Measurements from ENCODE around the gene PBX4. TPM values are rescaled to one million over a fixed set of nuclear protein-coding genes. Genes with fewer than 3 reads are reported as not detected.
A peak's percentile ranks its signal among the peaks of the same experiment; 100 is the strongest.

PBX4 gene
- polyA plus RNA-seq, 1 donor: 2.3 TPM

- H3K36me3 ChIP-seq (ENCODE audit: control insufficient read depth, insufficient read depth, low read length): peaks cover 14% of the 10 kb centered on the region
- WGBS (ENCODE audit: insufficient coverage, low lambda C conversion rate): no CpG with 5 or more reads among the region's 14 CpGs
- no peak overlapping the region for H3K27ac ChIP-seq (ENCODE audit: low read length)
- DNase-seq: no peak
- H3K27me3 ChIP-seq (ENCODE audit: control insufficient read depth, insufficient read depth, low read length): no peaks in the 10 kb centered on the region
- no peaks in the 10 kb centered on the region for H3K9me3 ChIP-seq (ENCODE audit: control insufficient read depth, low read depth, low read length)
- H3K4me3 ChIP-seq (ENCODE audit: low read length): no peak overlapping the region
- H3K4me1 ChIP-seq (ENCODE audit: control insufficient read depth, insufficient read depth, low read length): no peaks in the 10 kb centered on the region
Measured at GRCh38 chr19:19635313-19635702, 16.8 kb upstream of the PBX4 start.

- H3K9me3 ChIP-seq (ENCODE audit: control insufficient read depth, low read depth, low read length): no peaks in the 10 kb centered on the region
- H3K36me3 ChIP-seq (ENCODE audit: control insufficient read depth, insufficient read depth, low read length): peaks cover 14% of the 10 kb centered on the region
- no peak overlapping the region for H3K4me3 ChIP-seq (ENCODE audit: low read length)
- no peaks in the 10 kb centered on the region for H3K4me1 ChIP-seq (ENCODE audit: control insufficient read depth, insufficient read depth, low read length)
- H3K27me3 ChIP-seq (ENCODE audit: control insufficient read depth, insufficient read depth, low read length): no peaks in the 10 kb centered on the region
- H3K27ac ChIP-seq (ENCODE audit: low read length): no peak overlapping the region
- DNase-seq: no peak
- no CpG with 5 or more reads among the region's 36 CpGs for WGBS (ENCODE audit: insufficient coverage, low lambda C conversion rate)
Measured at GRCh38 chr19:19634516-19635312, 16.2 kb upstream of the PBX4 start.

DNA sequence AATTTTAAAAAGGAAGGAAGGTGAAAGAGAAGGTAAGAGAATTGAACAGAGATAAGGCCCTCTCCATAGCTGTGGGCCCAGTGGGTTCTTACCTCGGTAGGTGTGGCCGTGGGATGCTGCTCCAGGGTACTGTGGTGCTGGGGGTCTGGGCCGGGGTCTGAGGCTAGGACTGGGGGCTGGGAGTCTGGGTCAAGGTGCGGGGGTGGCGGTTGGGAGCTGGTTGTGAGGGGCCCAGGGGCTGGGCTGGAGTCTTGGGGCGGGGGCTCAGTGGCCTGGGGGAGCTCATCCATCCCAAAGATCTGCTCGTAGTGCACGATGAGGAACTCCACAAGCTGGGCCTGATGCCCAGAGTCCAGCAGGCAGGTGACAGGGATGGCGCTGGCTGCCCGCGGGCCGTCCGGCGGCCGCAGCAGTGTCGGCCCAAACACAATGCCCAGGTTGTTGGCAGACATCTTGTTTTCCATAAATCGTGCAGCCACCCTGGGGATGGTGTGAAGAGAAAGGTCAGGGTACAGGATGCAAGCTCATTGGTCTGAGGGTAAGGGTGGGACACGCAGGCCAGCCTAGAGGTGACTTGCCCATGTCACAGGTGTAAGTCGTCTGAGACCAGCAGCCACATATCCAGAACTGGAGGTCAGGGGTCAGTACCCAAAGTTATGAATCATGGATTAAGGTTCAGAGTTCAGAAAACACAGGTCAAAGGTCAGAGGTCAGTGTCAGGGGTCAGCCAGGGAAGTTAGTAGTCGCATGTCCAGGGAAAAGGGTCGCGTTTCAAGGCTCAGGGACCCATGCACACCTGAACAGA, 15.4 kb upstream of the PBX4 start:
- H3K4me3 ChIP-seq (ENCODE audit: low read length): no peak overlapping the region
- no peaks in the 10 kb centered on the region for H3K4me1 ChIP-seq (ENCODE audit: control insufficient read depth, insufficient read depth, low read length)
- no peak overlapping the region for H3K27ac ChIP-seq (ENCODE audit: low read length)
- H3K9me3 ChIP-seq (ENCODE audit: control insufficient read depth, low read depth, low read length): no peaks in the 10 kb centered on the region
- H3K36me3 ChIP-seq (ENCODE audit: control insufficient read depth, insufficient read depth, low read length): peaks cover 14% of the 10 kb centered on the region
- no CpG with 5 or more reads among the region's 22 CpGs for WGBS (ENCODE audit: insufficient coverage, low lambda C conversion rate)
- H3K27me3 ChIP-seq (ENCODE audit: control insufficient read depth, insufficient read depth, low read length): no peaks in the 10 kb centered on the region
- DNase-seq: no peak

GRCh38 chr19:19632661-19633060, 14.2 kb upstream of the PBX4 start:
- WGBS (ENCODE audit: insufficient coverage, low lambda C conversion rate): no CpG with 5 or more reads among the region's 5 CpGs
- no peaks in the 10 kb centered on the region for H3K9me3 ChIP-seq (ENCODE audit: control insufficient read depth, low read depth, low read length)
- no peak overlapping the region for H3K27ac ChIP-seq (ENCODE audit: low read length)
- peaks cover 14% of the 10 kb centered on the region for H3K36me3 ChIP-seq (ENCODE audit: control insufficient read depth, insufficient read depth, low read length)
- H3K27me3 ChIP-seq (ENCODE audit: control insufficient read depth, insufficient read depth, low read length): no peaks in the 10 kb centered on the region
- H3K4me1 ChIP-seq (ENCODE audit: control insufficient read depth, insufficient read depth, low read length): no peaks in the 10 kb centered on the region
- DNase-seq: no peak
- no peak overlapping the region for H3K4me3 ChIP-seq (ENCODE audit: low read length)

DNA sequence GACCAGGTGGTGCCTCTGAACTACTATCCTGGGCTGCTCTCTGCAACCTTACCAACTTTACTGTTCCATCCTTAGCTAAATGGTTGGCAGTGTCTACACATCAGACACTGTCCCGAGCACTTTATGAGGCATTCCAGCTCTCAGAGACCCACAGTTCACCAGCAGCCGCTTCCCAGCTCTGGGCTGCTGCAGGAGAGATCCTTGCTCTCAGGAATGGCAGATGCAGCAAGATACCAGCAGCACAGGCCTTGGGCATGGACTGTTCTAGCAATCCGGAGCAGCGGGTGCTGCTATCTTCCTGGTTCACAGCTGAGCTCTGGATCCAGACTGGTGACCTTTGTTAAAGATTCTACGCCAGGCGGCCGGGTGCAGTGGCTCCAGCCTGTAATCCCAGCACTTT, 12.9 kb upstream of the PBX4 start:
- no CpG with 5 or more reads among the region's 7 CpGs for WGBS (ENCODE audit: insufficient coverage, low lambda C conversion rate)
- peaks cover 14% of the 10 kb centered on the region for H3K36me3 ChIP-seq (ENCODE audit: control insufficient read depth, insufficient read depth, low read length)

DNA sequence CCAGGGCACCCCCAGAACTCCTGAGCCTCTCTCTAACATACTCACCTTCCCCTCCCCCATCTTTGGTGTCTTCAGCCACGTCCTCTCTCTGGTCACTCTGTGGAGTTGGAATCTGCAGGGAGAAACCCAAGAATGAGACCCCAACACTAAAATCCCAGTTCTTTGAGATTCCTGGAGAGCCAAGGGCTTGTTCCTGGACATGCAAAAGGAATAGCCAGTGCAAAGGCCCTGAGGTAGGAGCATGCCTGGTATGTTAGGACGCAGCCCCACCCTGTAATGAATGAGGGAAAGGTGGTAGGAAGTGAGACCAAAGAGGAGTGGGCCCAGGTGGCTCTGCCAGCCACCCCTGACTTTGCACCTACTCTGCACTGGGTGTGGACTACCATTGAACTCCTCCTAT, 11.9 kb upstream of the PBX4 start:
- Histone ChIP-seq H3K36me3 (ENCODE audit: control insufficient read depth, insufficient read depth, low read length) (peaks cover 11% of the 10 kb centered on the region), H3K27me3 (ENCODE audit: control insufficient read depth, insufficient read depth, low read length) (no peaks in the 10 kb centered on the region), H3K4me1 (ENCODE audit: control insufficient read depth, insufficient read depth, low read length) (no peaks in the 10 kb centered on the region), H3K9me3 (ENCODE audit: control insufficient read depth, low read depth, low read length) (peaks cover 5% of the 10 kb centered on the region), H3K27ac (ENCODE audit: low read length) (no peak overlapping the region), H3K4me3 (ENCODE audit: low read length) (no peak overlapping the region)
- no peak for DNase-seq
- WGBS (ENCODE audit: insufficient coverage, low lambda C conversion rate): no CpG with 5 or more reads among the region's 2 CpGs

More for the DNA sequence above, 12.9 kb upstream of the PBX4 start:
- Histone ChIP-seq H3K27me3 (ENCODE audit: control insufficient read depth, insufficient read depth, low read length) (no peaks in the 10 kb centered on the region), H3K4me3 (ENCODE audit: low read length) (no peak overlapping the region), H3K9me3 (ENCODE audit: control insufficient read depth, low read depth, low read length) (peaks cover 5% of the 10 kb centered on the region), H3K27ac (ENCODE audit: low read length) (no peak overlapping the region), H3K4me1 (ENCODE audit: control insufficient read depth, insufficient read depth, low read length) (no peaks in the 10 kb centered on the region)
- no peak for DNase-seq

- WGBS (ENCODE audit: insufficient coverage, low lambda C conversion rate): no CpG with 5 or more reads among the region's 11 CpGs
- Histone ChIP-seq H3K27me3 (ENCODE audit: control insufficient read depth, insufficient read depth, low read length) (no peaks in the 10 kb centered on the region), H3K9me3 (ENCODE audit: control insufficient read depth, low read depth, low read length) (peaks cover 5% of the 10 kb centered on the region), H3K4me3 (ENCODE audit: low read length) (no peak overlapping the region), H3K27ac (ENCODE audit: low read length) (no peak overlapping the region), H3K4me1 (ENCODE audit: control insufficient read depth, insufficient read depth, low read length) (no peaks in the 10 kb centered on the region), H3K36me3 (ENCODE audit: control insufficient read depth, insufficient read depth, low read length) (peaks cover 7% of the 10 kb centered on the region)
- no peak for DNase-seq
Measured at GRCh38 chr19:19630062-19630414, 11.6 kb upstream of the PBX4 start.

GRCh38 chr19:19628501-19629134, 10.1 kb upstream of the PBX4 start:
- no peaks in the 10 kb centered on the region for H3K36me3 ChIP-seq (ENCODE audit: control insufficient read depth, insufficient read depth, low read length)
- H3K27ac ChIP-seq (ENCODE audit: low read length): no peak overlapping the region
- WGBS (ENCODE audit: insufficient coverage, low lambda C conversion rate): no CpG with 5 or more reads among the region's 51 CpGs

DNA sequence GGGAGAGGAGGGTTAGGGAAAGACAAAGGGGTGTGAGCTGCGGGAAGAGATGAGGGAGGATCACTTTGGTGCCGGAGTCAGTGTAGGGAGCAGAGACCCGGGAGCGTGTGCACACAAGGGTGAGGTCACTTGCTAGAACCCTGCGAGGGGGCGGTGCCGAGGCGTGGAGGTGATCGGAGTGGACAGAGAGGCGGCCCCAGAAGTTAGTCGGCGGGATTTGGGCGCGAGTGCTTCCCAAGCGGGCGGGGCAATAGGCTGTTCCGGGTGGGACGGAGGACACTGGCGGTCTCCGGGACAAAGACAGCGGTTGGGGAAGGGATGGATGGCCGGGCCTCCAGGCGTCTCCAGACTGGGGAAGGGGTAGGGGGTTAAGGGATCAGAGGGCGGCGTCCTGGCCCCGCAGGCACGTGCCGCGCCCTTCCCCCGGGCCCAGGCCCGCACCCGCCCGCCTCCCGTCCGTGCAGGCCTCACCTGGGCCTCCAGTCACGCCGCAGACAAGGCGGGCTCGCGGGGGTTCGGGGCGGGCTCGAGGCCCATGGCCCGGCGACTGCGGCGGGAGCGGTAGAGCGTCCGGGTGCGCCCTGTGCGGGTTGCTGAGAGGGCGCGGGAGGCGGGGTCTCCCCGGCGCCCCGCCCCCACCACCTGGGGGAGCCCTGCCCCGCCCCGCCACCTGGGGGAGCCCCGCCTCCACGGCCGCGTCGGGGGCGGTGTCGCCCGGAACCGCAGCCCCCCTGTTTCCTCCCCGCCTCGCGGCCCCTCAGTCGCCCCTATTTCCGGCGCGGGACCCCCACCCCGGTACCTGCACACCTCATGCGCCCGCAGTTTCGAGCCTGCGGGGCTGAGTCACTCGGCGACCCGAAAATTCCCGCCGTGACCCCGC, 9.4 kb upstream of the PBX4 start, which contains the start of gene LPAR2:
TSS of gene LPAR2 (minus strand) at position 600 of the 880 bp plus-strand sequence. CDS start 945 bp downstream, outside the sequence.
- Histone ChIP-seq H3K4me1 (ENCODE audit: control insufficient read depth, insufficient read depth, low read length) (no peaks in the 10 kb centered on the region), H3K27ac (ENCODE audit: low read length) (no peak within 1 kb of the TSS), H3K9me3 (ENCODE audit: control insufficient read depth, low read depth, low read length) (peaks cover 5% of the 10 kb centered on the region), H3K27me3 (ENCODE audit: control insufficient read depth, insufficient read depth, low read length) (no peaks in the 10 kb centered on the region), H3K4me3 (ENCODE audit: low read length) (peak within 1 kb of the TSS; percentile 50), H3K36me3 (ENCODE audit: control insufficient read depth, insufficient read depth, low read length) (no peaks in the 10 kb centered on the region)
- WGBS (ENCODE audit: insufficient coverage, low lambda C conversion rate): no CpG with 5 or more reads among the region's 87 CpGs
- DNase-seq: peak; percentile 39 to 55

More at GRCh38 chr19:19628501-19629134, 10.1 kb upstream of the PBX4 start:
- peak; percentile 50 to 69 for DNase-seq
- Histone ChIP-seq H3K4me1 (ENCODE audit: control insufficient read depth, insufficient read depth, low read length) (no peaks in the 10 kb centered on the region), H3K4me3 (ENCODE audit: low read length) (peak overlapping the region; percentile 48), H3K27me3 (ENCODE audit: control insufficient read depth, insufficient read depth, low read length) (no peaks in the 10 kb centered on the region), H3K9me3 (ENCODE audit: control insufficient read depth, low read depth, low read length) (peaks cover 5% of the 10 kb centered on the region)

All from large intestine (tissue), 3 donors.